HepG2 (cell line): ENCODE results near the gene GNG12. TPM values are rescaled to one million over a fixed set of nuclear protein-coding genes. Genes with fewer than 3 reads are reported as not detected.

Source experiments
- CC2D1A ChIP-seq: sonication (generic); formaldehyde crosslinking; IDR thresholded peaks from 2 replicates; pipeline ENCODE4 v1.8.1; 2023; ENCODE audit warnings: mild to moderate bottlenecking, missing genetic modification reagents
- DNMT3B ChIP-seq: conservative IDR thresholded peaks from 2 replicates; pipeline ENCODE4 v1.6.1; 2016; ENCODE audit warnings: missing biosample characterization, control low read depth
- DZIP1 ChIP-seq: sonication (generic); formaldehyde crosslinking; IDR thresholded peaks from 2 replicates; pipeline ENCODE4 v1.5.0; 2020; ENCODE audit warnings: mild to moderate bottlenecking, missing genetic modification reagents
- EED ChIP-seq: sonication (generic); formaldehyde crosslinking; IDR thresholded peaks from 2 replicates; pipeline ENCODE4 v1.5.0; 2020; ENCODE audit warnings: mild to moderate bottlenecking, missing genetic modification reagents
- EP300 ChIP-seq, 3 experiments: sonication (generic) in 1 of 3; formaldehyde crosslinking in 1 of 3; IDR thresholded peaks; 2 replicates each; pipeline versions ENCODE4 v1.5.1 to v1.6.1; 2011 to 2020; ENCODE audit warnings: low read depth in 2 of 3, low read length in 2 of 3, borderline replicate concordance in 1 of 3, improper control_type of control experiment in 1 of 3, mild to moderate bottlenecking in 1 of 3, missing genetic modification reagents in 1 of 3, moderate library complexity in 1 of 3
- FOXA3 ChIP-seq: IDR thresholded peaks from 2 replicates; pipeline ENCODE4 v1.6.1; 2016; ENCODE audit warnings: missing genetic modification reagents, missing compliant biosample characterization
- HNRNPK ChIP-seq: fragments of 200-400 bp; formaldehyde crosslinking; IDR thresholded peaks from 2 replicates; pipeline ENCODE4 v1.6.1; 2018; ENCODE audit warnings: low read length, low read depth, moderate library complexity, mild to moderate bottlenecking; ENCODE audit not compliant: poor library complexity, severe bottlenecking
- MZF1 ChIP-seq: sonication (generic); formaldehyde crosslinking; IDR thresholded peaks from 2 replicates; pipeline ENCODE4 v1.8.1; 2023; ENCODE audit warnings: mild to moderate bottlenecking, missing genetic modification reagents, borderline replicate concordance
- NFYB ChIP-seq: sonication (generic); formaldehyde crosslinking; IDR thresholded peaks from 2 replicates; pipeline ENCODE4 v1.4.0; 2020; ENCODE audit warnings: missing genetic modification reagents
- POLR2AphosphoS2 ChIP-seq: IDR thresholded peaks from 2 replicates; pipeline ENCODE4 v1.6.1; 2011; ENCODE audit warnings: low read depth, low read length, improper control_type of control experiment
- POLR2AphosphoS5 ChIP-seq: IDR thresholded peaks from 2 replicates; pipeline ENCODE4 v1.6.1; 2012; ENCODE audit warnings: low read depth, low read length
- SP2 ChIP-seq: sonication (generic); formaldehyde crosslinking; IDR thresholded peaks from 2 replicates; pipeline ENCODE4 v1.5.1; 2020; ENCODE audit warnings: mild to moderate bottlenecking, missing genetic modification reagents
- TAF1 ChIP-seq: sonication (generic); formaldehyde crosslinking; IDR thresholded peaks from 2 replicates; pipeline ENCODE4 v1.4.0; 2020; ENCODE audit warnings: missing genetic modification reagents
- ZFP37 ChIP-seq: sonication (generic); formaldehyde crosslinking; IDR thresholded peaks from 2 replicates; pipeline ENCODE4 v1.4.0; 2020; ENCODE audit warnings: missing genetic modification reagents, borderline replicate concordance
- ZMYM2 ChIP-seq: sonication (generic); formaldehyde crosslinking; IDR thresholded peaks from 2 replicates; pipeline ENCODE4 v1.8.0; 2022; ENCODE audit warnings: mild to moderate bottlenecking, missing genetic modification reagents
- ZNF12 ChIP-seq: sonication (generic); formaldehyde crosslinking; IDR thresholded peaks from 2 replicates; pipeline ENCODE4 v1.5.0; 2020; ENCODE audit warnings: missing genetic modification reagents
- ZNF512 ChIP-seq: sonication (generic); formaldehyde crosslinking; IDR thresholded peaks from 2 replicates; pipeline ENCODE4 v1.4.0; 2020; ENCODE audit warnings: mild to moderate bottlenecking, missing genetic modification reagents
- ZNF558 ChIP-seq: sonication (generic); formaldehyde crosslinking; IDR thresholded peaks from 2 replicates; pipeline ENCODE4 v1.9.0; 2022; ENCODE audit warnings: mild to moderate bottlenecking, missing genetic modification reagents, borderline replicate concordance
- ZNF687 ChIP-seq: sonication (generic); formaldehyde crosslinking; IDR thresholded peaks from 2 replicates; pipeline ENCODE4 v1.5.1; 2020; ENCODE audit warnings: mild to moderate bottlenecking, missing genetic modification reagents, moderate library complexity
- ZNF776 ChIP-seq: sonication (generic); formaldehyde crosslinking; IDR thresholded peaks from 2 replicates; pipeline ENCODE4 v1.4.0; 2020; ENCODE audit warnings: mild to moderate bottlenecking, missing genetic modification reagents
- ZNF883 ChIP-seq: sonication (generic); formaldehyde crosslinking; IDR thresholded peaks from 2 replicates; pipeline ENCODE4 v1.5.1; 2020; ENCODE audit warnings: mild to moderate bottlenecking, missing genetic modification reagents; ENCODE audit errors: not compliant biosample characterization
- polyA plus RNA-seq, 8 experiments: library from polyadenylated mRNA; depleted of rRNA in 3 of 8; stranded (reverse) in 7 of 8; unstranded in 1 of 8; fragments of >200 nt; fragmentation: Illumina TruSeq in 4 of 8; extraction: Trizol in 4 of 8; gene quantifications; 2 replicates each; pipeline versions ENCODE4 v1.2.1 to v1.2.3, GENCODE V29; 2011 to 2016; ENCODE audit warnings: low read depth in 4 of 8, missing spikeins in 1 of 8, mixed read lengths in 1 of 8; ENCODE audit not compliant: insufficient read depth in 1 of 8
- total RNA-seq, 5 experiments: library from RNA; depleted of rRNA; stranded (reverse); fragments of >200 nt; fragmentation: Illumina TruSeq; extraction: Trizol; gene quantifications; 2 replicates each; pipeline ENCODE4 v1.2.3, GENCODE V29; 2016; ENCODE audit warnings: low read depth in 1 of 5

The GNG12 gene
- total and polyA plus RNA-seq, 2 of the 13 experiments (the other 11 are each of a cell fraction or from before 2014, with no cell fraction given): 0.11 TPM

GRCh38 chr1:67672260-67672803 is 160.9 kb downstream of the GNG12 start (continued):
- TF ChIP-seq NFYB (no peak), HNRNPK (no peak), POLR2AphosphoS2 (no peak), CC2D1A (CRISPR knock-in tag) (no peak), ZNF512 (CRISPR knock-in tag) (no peak), ZFP37 (CRISPR knock-in tag) (no peak), ZNF776 (CRISPR knock-in tag) (no peak), ZNF558 (CRISPR knock-in tag) (no peak), ZNF687 (no peak), ZNF883 (CRISPR knock-in tag) (no peak), MZF1 (CRISPR knock-in tag) (no peak), DZIP1 (CRISPR knock-in tag) (no peak), ZNF12 (CRISPR knock-in tag) (no peak), TAF1 (CRISPR knock-in tag) (no peak), ZMYM2 (CRISPR knock-in tag) (no peak), EED (CRISPR knock-in tag) (no peak), SP2 (CRISPR knock-in tag) (no peak), POLR2AphosphoS5 (no peak), FOXA3 (CRISPR knock-in tag) (0 out of 2 replicates have a peak, but pooled peaks have one; percentile 15), EP300 (IDR thresholded peaks at IDR 0.05; ENCODE audit: low read depth in 2 of 2, low read length in 2 of 2) (peak in 1 of 2 experiments; percentile 32; a peak in 1 of 4 replicates), EP300 (CRISPR knock-in tag; IDR thresholded peaks at IDR 0.05; ENCODE audit: borderline replicate concordance) (no peak), DNMT3B (CRISPR knock-in tag) (no peak)
